ENCODE data around the gene TYSND1. TPM values are rescaled to one million over a fixed set of nuclear protein-coding genes. Genes with fewer than 3 reads are reported as not detected.
"Not testable (repeated sequence)": the region's sequence is repeated elsewhere in the genome, so short reads cannot be mapped to it uniquely, and the experiment has no call there.

The TYSND1 gene
- total RNA-seq, 1 donor from 2014 or later: 22.0 TPM

- ChIA-PET POLR2A (no interaction called here), CTCF (no interaction called here)
- Mint-ChIP-seq H3K27ac (peak overlapping the region; percentile 46), H3K36me3 (ENCODE audit: low read depth) (peaks cover 10% of the 10 kb centered on the region), H3K4me3 (no peak overlapping the region), H3K4me1 (peaks cover 8% of the 10 kb centered on the region), H3K27me3 (no peaks in the 10 kb centered on the region), H3K9me3 (no peaks in the 10 kb centered on the region)
- DNase-seq (no peak), ATAC-seq (ENCODE audit: low read depth) (no peak)
- TF ChIP-seq CTCF (IDR thresholded peaks at IDR 0.05): no peak
- intact Hi-C loops (cut with micrococcal nuclease): no loop called here
These were observed 20.5 kb downstream of the TYSND1 start for GRCh38 chr10:70125918-70126552.

GRCh38 chr10:70124918-70125317, 21.6 kb downstream of the TYSND1 start:
- CTCF ChIA-PET: interaction anchor here (1.3 kb wide), 1 partner anchor 9 kb away, joined by 4 read pairs; no protein-coding TSS in a partner anchor
- POLR2A ChIA-PET: no interaction called here
- no peak for DNase-seq
- intact Hi-C loops (cut with micrococcal nuclease): no loop called here
- Mint-ChIP-seq H3K27ac (no peak overlapping the region), H3K9me3 (no peaks in the 10 kb centered on the region), H3K4me3 (no peak overlapping the region), H3K4me1 (peaks cover 5% of the 10 kb centered on the region), H3K27me3 (no peaks in the 10 kb centered on the region), H3K36me3 (ENCODE audit: low read depth) (peaks cover 12% of the 10 kb centered on the region)
- ATAC-seq (ENCODE audit: low read depth): no peak
- no peak for TF ChIP-seq CTCF (IDR thresholded peaks at IDR 0.05)

- H3K27ac Mint-ChIP-seq: no peak overlapping the region
- ChIA-PET POLR2A (no interaction called here), CTCF (interaction anchor here (1.3 kb wide), 1 partner anchor 9 kb away, joined by 4 read pairs; no protein-coding TSS in a partner anchor)
- H3K27me3 Mint-ChIP-seq: no peaks in the 10 kb centered on the region
- intact Hi-C loops (cut with micrococcal nuclease): no loop called here
- H3K4me1 Mint-ChIP-seq: peaks cover 5% of the 10 kb centered on the region
- ATAC-seq (ENCODE audit: low read depth) (no peak), DNase-seq (no peak)
- no peaks in the 10 kb centered on the region for H3K9me3 Mint-ChIP-seq
- no peak for TF ChIP-seq CTCF (IDR thresholded peaks at IDR 0.05)
- H3K4me3 Mint-ChIP-seq: no peak overlapping the region
- H3K36me3 Mint-ChIP-seq (ENCODE audit: low read depth): peaks cover 12% of the 10 kb centered on the region
These were observed 22.1 kb downstream of the TYSND1 start for GRCh38 chr10:70124415-70124814.

- ChIA-PET CTCF (interaction anchor here (1.7 kb wide), 1 partner anchor 22 kb away, joined by 5 read pairs; the partner anchor contains the start of gene TYSND1), POLR2A (no interaction called here)
- Mint-ChIP-seq H3K27ac (no peak overlapping the region), H3K27me3 (no peaks in the 10 kb centered on the region), H3K9me3 (no peaks in the 10 kb centered on the region), H3K4me1 (peaks cover 5% of the 10 kb centered on the region), H3K4me3 (no peak overlapping the region), H3K36me3 (ENCODE audit: low read depth) (peaks cover 17% of the 10 kb centered on the region)
- no peak for ATAC-seq (ENCODE audit: low read depth)
- TF ChIP-seq CTCF (IDR thresholded peaks at IDR 0.05): no peak
- intact Hi-C loops (cut with micrococcal nuclease): no loop called here
- DNase-seq: no peak
These were observed 22.7 kb downstream of the TYSND1 start for GRCh38 chr10:70123817-70124216.

GRCh38 chr10:70123166-70123565, 23.3 kb downstream of the TYSND1 start:
- H3K4me3 Mint-ChIP-seq; H3K4me1 Mint-ChIP-seq; ATAC-seq (ENCODE audit: low read depth); POLR2A ChIA-PET; H3K27ac Mint-ChIP-seq; DNase-seq; H3K27me3 Mint-ChIP-seq; H3K9me3 Mint-ChIP-seq; intact Hi-C loops (cut with micrococcal nuclease): not testable (repeated sequence)
- H3K36me3 Mint-ChIP-seq (ENCODE audit: low read depth): peaks cover 17% of the 10 kb centered on the region
- CTCF ChIA-PET: interaction anchor here (1.7 kb wide), 1 partner anchor 23 kb away, joined by 5 read pairs; the partner anchor contains the start of gene TYSND1

Data from activated B cell treated with CpG ODN at 0.5 μM for 24 hours (primary cell).